ENCODE measurements around the gene GSTM5. TPM values are rescaled to one million over a fixed set of nuclear protein-coding genes. Genes with fewer than 3 reads are reported as not detected.
"Not testable (repeated sequence)": the region's sequence is repeated elsewhere in the genome, so short reads cannot be mapped to it uniquely, and the experiment has no call there.

Gene GSTM5
- total RNA-seq, 1 donor from 2014 or later, result not detected

- DNase-seq (ENCODE audit: low read depth), result no peak
- no peak for FAIRE-seq
- TF ChIP-seq CTCF (IDR thresholded peaks at IDR 0.05; ENCODE audit: insufficient read depth, low read length, severe bottlenecking), result no peak
Measured at GRCh38 chr1:109671067-109671466, 41.0 kb upstream of the GSTM5 start.

GRCh38 chr1:109673861-109674260 is 38.2 kb upstream of the GSTM5 start:
- not testable (repeated sequence) for H3K4me3 ChIP-seq (ENCODE audit: low read depth, low read length); FAIRE-seq; DNase-seq (ENCODE audit: low read depth); H3K36me3 ChIP-seq (ENCODE audit: control insufficient read depth, insufficient read depth, low read length); H3K27me3 ChIP-seq (ENCODE audit: control insufficient read depth, insufficient read depth, low read length)

More at GRCh38 chr1:109671067-109671466, 41.0 kb upstream of the GSTM5 start:
- no peaks in the 10 kb centered on the region for H3K27me3 ChIP-seq (ENCODE audit: control insufficient read depth, insufficient read depth, low read length)
- no peaks in the 10 kb centered on the region for H3K36me3 ChIP-seq (ENCODE audit: control insufficient read depth, insufficient read depth, low read length)
- H3K4me3 ChIP-seq (ENCODE audit: low read depth, low read length), result no peak overlapping the region

- H3K4me3 ChIP-seq (ENCODE audit: low read depth, low read length); H3K27me3 ChIP-seq (ENCODE audit: control insufficient read depth, insufficient read depth, low read length); H3K36me3 ChIP-seq (ENCODE audit: control insufficient read depth, insufficient read depth, low read length); FAIRE-seq; DNase-seq (ENCODE audit: low read depth): not testable (repeated sequence)
Measured at GRCh38 chr1:109676683-109677381, 35.2 kb upstream of the GSTM5 start.

GRCh38 chr1:109677459-109677858 is 34.6 kb upstream of the GSTM5 start:
- no peaks in the 10 kb centered on the region for H3K36me3 ChIP-seq (ENCODE audit: control insufficient read depth, insufficient read depth, low read length)
- H3K4me3 ChIP-seq (ENCODE audit: low read depth, low read length), result no peak overlapping the region
- FAIRE-seq, result no peak
- no peak for DNase-seq (ENCODE audit: low read depth)
- no peak for TF ChIP-seq CTCF (IDR thresholded peaks at IDR 0.05; ENCODE audit: insufficient read depth, low read length, severe bottlenecking)
- no peaks in the 10 kb centered on the region for H3K27me3 ChIP-seq (ENCODE audit: control insufficient read depth, insufficient read depth, low read length)

- H3K36me3 ChIP-seq (ENCODE audit: control insufficient read depth, insufficient read depth, low read length); H3K27me3 ChIP-seq (ENCODE audit: control insufficient read depth, insufficient read depth, low read length); DNase-seq (ENCODE audit: low read depth); H3K4me3 ChIP-seq (ENCODE audit: low read depth, low read length); FAIRE-seq: not testable (repeated sequence)
Measured at GRCh38 chr1:109678637-109679036, 33.4 kb upstream of the GSTM5 start.

- not testable (repeated sequence) for FAIRE-seq
Measured at GRCh38 chr1:109684777-109685176, 27.3 kb upstream of the GSTM5 start.

GRCh38 chr1:109685399-109685798 is 26.7 kb upstream of the GSTM5 start:
- not testable (repeated sequence) for FAIRE-seq; H3K36me3 ChIP-seq (ENCODE audit: control insufficient read depth, insufficient read depth, low read length); DNase-seq (ENCODE audit: low read depth); H3K4me3 ChIP-seq (ENCODE audit: low read depth, low read length); H3K27me3 ChIP-seq (ENCODE audit: control insufficient read depth, insufficient read depth, low read length)

More at GRCh38 chr1:109684777-109685176, 27.3 kb upstream of the GSTM5 start:
- not testable (repeated sequence) for DNase-seq (ENCODE audit: low read depth); H3K36me3 ChIP-seq (ENCODE audit: control insufficient read depth, insufficient read depth, low read length); H3K27me3 ChIP-seq (ENCODE audit: control insufficient read depth, insufficient read depth, low read length); H3K4me3 ChIP-seq (ENCODE audit: low read depth, low read length)

GRCh38 chr1:109685890-109686289 is 26.2 kb upstream of the GSTM5 start:
- not testable (repeated sequence) for H3K4me3 ChIP-seq (ENCODE audit: low read depth, low read length); DNase-seq (ENCODE audit: low read depth); H3K36me3 ChIP-seq (ENCODE audit: control insufficient read depth, insufficient read depth, low read length); FAIRE-seq; H3K27me3 ChIP-seq (ENCODE audit: control insufficient read depth, insufficient read depth, low read length)

GRCh38 chr1:109687109-109687508 is 24.9 kb upstream of the GSTM5 start:
- peak overlapping the region; percentile 28 for H3K4me3 ChIP-seq (ENCODE audit: low read depth, low read length)
- not testable (repeated sequence) for H3K36me3 ChIP-seq (ENCODE audit: control insufficient read depth, insufficient read depth, low read length); FAIRE-seq; H3K27me3 ChIP-seq (ENCODE audit: control insufficient read depth, insufficient read depth, low read length); DNase-seq (ENCODE audit: low read depth)

Measured in bronchial epithelial cell (primary cell).